HG03159 (cell line): ENCODE data around the gene CTNNA3.

ENCODE experiments used
- ATAC-seq: cut with Tn5 transposase; IDR thresholded peaks from one replicate; pipeline ENCODE4 v1.9.1; 2021; ENCODE audit warnings: mild to moderate bottlenecking, moderate library complexity; ENCODE audit not compliant: unreplicated experiment

Gene CTNNA3

GRCh38 chr10:67144530-67144929 is 551.5 kb downstream of the CTNNA3 start:
- ATAC-seq, result no peak

DNA sequence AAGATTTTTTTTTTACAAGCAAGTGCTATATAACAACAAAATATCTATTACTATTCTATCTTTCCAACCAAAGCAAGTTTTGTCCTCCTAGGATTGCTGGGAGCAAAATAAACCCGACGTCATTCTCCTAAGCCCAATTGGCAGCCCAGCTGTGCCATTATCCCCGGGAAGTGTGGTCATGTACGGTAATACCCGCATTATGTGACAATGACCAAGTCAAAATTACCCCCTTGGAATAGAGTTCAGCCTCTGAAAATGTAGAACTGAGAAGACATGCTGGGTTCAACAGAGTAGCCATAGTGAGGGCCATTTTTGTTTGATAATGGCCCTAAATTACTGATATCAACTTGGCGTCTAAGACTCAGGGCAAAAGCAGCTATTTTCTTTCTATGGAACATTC is 554.7 kb downstream of the CTNNA3 start:
- ATAC-seq, result no peak

DNA sequence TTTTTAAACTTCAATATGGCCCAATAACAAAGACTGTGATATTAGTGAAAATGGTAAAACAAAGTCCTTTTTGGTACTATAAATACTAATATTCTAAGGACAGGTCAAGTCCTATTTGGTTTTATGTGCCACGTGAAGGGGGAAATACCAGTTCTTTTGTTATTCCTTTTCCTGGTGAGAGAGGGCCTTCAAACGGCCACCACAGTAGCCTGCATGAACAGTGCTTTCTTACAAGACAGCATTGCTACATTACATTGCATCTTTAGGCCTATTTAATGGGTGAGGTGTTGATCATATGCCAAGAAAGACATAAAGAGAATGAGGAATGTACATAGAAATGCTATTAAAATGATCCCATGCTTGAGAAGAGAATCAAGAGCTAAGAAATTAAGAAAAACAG is 555.4 kb downstream of the CTNNA3 start:
- ATAC-seq, result no peak

- ATAC-seq, result no peak
Observed at GRCh38 chr10:67127441-67127840, 568.6 kb downstream of the CTNNA3 start.

DNA sequence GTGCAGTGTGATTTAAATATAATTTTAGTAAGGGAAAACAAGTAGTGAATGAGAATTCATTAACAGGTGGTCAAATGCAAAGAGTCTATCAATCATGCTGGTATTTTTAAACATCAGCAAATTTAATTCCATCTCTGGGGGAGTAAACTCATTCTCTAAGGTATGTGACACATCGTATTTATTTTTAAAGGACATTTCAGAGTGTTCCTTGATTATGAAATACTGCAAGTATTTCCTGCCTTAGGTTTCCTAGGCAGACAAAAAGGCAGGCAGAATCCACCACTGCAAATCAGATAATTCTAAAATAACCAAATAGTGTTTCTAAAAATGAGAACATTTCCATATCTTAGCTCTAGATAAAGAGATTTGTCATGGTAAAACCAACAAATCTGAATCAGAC is 576.3 kb downstream of the CTNNA3 start:
- ATAC-seq, result no peak

GRCh38 chr10:67115972-67116371 is 580.0 kb downstream of the CTNNA3 start:
- no peak for ATAC-seq

GRCh38 chr10:67114945-67115344 is 581.0 kb downstream of the CTNNA3 start:
- no peak for ATAC-seq

DNA sequence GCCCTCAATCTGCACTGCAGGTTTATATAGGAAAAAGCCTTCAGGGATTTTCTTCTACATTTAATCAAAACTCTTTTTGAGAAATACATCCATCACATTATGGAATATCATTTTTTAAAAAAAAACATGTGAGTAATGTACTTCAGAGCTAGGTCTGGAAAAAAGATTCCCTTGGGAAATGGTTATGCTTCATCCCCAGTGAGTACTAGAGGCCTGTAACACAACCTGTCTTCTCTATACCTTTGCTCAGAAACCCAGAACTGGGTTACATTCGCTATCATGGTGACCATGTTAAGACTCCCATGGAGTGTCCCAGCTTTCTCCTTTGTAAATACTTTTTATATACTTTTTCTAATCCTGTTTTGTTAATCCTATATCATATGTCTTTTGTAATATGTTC is 583.2 kb downstream of the CTNNA3 start:
- no peak for ATAC-seq

DNA sequence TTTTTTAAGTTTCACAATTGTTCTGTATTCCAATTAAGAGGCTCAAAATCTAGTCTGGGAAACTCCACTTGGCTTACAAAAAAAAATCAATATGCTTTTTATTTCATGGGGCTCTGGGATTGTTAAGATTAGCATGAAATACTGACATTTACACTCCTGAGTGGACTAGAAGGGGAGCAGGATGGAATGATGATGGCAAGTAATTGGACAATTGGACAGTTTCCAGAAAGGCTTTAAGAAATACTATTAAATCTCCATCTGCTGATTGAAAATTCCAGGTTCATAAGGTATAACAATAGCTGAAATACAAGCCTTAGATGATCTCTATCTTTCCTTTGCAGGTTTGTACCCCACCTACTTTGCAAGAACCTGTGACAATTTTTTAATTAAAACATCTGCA is 585.7 kb downstream of the CTNNA3 start:
- ATAC-seq, result no peak

GRCh38 chr10:67107670-67108069 is 588.3 kb downstream of the CTNNA3 start:
- no peak for ATAC-seq

GRCh38 chr10:67100951-67101350 is 595.0 kb downstream of the CTNNA3 start:
- ATAC-seq, result no peak

DNA sequence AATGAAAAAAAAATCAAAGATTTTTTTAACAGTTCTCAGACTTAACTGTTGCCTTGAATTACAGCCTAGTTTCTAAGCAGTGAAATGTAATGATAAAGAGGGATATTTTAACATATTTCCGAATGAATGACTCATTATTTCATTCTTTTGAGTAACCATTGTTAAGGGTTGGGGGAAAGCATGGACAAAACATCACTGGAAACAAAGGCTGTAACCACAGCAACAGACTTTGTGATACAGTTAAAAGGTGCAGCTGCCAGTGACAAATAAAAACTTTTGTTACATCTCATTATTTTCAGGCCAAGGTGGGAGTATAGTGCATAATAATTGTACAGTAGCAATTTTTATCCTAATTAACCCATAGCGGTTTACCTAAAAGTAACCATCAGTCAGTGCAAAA is 597.5 kb downstream of the CTNNA3 start:
- no peak for ATAC-seq

DNA sequence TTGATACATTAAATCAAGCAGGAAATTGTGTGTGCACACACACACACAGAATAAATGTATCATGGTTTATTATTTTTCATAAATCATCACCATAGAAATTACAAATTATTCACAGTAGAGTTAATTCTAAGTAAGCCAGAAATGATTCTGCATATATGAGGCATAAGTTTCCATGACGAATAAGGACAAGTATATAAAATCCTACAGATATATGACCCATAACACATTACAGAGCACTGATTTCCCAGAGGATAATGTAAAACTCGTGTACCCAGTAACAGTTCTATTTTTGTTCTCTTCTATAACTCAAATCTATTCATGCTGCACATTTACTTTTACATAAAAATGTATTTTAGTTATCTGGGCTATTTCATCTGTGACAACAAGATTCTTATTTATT is 600.5 kb downstream of the CTNNA3 start:
- ATAC-seq, result no peak

DNA sequence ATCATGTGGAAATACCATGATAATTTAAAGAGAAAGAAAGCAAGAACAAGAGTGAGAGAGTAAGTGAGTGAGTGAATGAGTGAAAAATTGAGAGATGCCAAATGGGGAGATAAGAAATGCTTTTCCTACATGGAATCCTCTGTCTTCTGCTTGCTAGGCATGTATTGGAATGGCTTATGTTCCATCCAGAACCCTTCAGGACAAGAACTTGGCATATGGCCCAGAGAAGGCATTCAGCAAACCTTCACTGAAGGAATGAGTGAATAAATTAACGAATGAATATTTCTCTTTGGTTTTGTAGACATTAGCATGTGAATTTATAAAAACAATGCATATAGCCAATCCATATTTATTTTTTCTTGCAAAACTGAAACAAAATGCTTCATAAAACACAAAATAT is 608.0 kb downstream of the CTNNA3 start:
- no peak for ATAC-seq

- ATAC-seq, result no peak
Observed at GRCh38 chr10:67087135-67087425, 608.9 kb downstream of the CTNNA3 start.

- no peak for ATAC-seq
Observed at GRCh38 chr10:67086327-67087134, 609.5 kb downstream of the CTNNA3 start.

DNA sequence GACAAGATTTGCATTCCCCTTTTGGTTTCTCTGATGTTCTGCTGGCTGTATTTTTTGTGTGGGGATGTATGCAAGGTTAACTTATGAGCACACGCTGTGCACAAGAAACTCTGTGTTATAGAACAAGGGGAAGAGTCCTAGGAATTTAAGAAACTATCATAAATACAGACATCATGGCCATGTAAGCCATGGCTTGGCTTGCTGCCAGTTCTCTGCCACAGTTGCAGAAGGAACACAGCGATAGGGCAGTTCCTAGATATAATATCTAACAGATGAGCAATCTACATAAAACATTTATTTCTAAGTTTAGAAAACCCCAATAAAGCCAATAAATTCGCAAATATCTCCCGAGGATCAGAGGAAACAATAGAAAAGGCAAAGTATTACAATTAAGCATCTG is 616.9 kb downstream of the CTNNA3 start:
- ATAC-seq, result no peak

- ATAC-seq, result no peak
Observed at GRCh38 chr10:67077376-67077775, 618.6 kb downstream of the CTNNA3 start.

DNA sequence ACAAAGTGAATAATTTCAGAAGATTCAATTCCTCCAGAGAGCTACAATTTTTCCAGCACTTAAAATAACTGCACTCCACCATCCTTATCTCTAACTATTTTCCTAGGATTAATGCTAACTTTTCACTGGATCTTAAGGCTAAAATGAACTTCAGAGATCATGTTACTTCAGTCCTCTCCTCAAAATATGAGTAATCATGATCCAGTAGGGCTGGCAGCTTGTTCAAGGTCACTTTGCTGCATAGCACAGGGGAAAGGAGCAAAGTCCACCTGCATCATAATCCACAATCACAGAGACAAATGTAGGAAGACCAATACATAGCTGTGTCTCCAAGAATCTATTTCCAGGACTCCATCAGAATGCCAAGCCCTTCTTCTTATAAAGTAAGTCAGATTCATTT is 619.9 kb downstream of the CTNNA3 start:
- ATAC-seq, result no peak

GRCh38 chr10:67075491-67075971 is 620.5 kb downstream of the CTNNA3 start:
- ATAC-seq, result no peak

DNA sequence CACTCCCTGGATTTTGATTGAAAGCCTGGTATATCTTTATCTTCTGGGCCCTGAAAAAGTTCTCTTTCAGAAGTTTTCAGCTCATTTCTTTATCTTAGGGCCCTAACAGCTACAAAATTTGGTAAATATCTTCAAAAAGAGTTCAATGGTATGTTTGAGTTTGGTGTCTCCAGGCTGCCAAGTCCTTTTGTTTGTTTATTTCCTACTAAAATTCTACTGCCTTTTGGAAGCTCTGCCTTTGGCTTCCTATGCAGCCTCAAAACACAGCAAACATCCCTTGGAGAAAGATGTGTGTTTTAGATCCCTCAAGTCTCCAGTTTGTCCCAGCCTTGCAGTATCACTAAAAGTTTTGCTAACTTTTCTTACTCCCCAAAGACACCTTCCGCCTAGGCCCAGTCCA is 623.3 kb downstream of the CTNNA3 start:
- ATAC-seq, result no peak

DNA sequence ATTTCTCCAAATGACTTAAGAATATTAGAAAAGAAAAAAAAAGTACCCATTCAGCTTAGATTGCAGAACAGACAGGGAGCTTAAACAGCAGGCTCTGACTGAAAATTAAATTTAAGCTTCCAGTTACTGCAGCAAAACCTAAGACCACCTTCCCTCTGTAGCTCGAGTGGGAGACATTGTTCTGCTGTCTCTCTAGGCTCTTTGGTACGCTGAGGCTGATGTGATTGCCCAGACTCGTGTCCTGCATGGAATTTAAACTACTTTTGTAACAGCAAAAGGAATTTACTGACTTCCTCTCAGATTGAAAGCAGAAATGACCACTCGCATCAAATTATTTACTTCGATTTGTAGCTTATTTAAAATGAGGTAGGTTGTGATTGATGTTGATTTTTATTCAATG is 645.6 kb downstream of the CTNNA3 start:
- ATAC-seq, result no peak

GRCh38 chr10:67049988-67050387 is 646.0 kb downstream of the CTNNA3 start:
- no peak for ATAC-seq
